SK-N-SH (cell line): ENCODE data around the gene WNT8B. TPM values are rescaled to one million over a fixed set of nuclear protein-coding genes. Genes with fewer than 3 reads are reported as not detected.

Source experiments
- CTCF ChIA-PET: fragments of 300-600, 350-600 bp; formaldehyde crosslinking; extraction: SDS; loops from one replicate; lab custom pipeline; 2021; lab: Yijun Ruan, JAX
- POLR2A ChIA-PET: fragments of 350-600 bp; sonication (Branson Sonifier 250); formaldehyde crosslinking; extraction: SDS; loops from one replicate; lab custom pipeline; 2020; ENCODE audit warnings: antibody characterized with exemption, inconsistent platforms; lab: Yijun Ruan, JAX
- DNase-seq: peaks from one replicate; pipeline ENCODE4 v3.0.0; 2012
- H2AFZ ChIP-seq: fragments of 200-600 bp; sonication (generic); 2 replicates; pipeline ENCODE4 v1.8.1; 2016; ENCODE audit warnings: antibody characterized with exemption, mild to moderate bottlenecking, low read depth
- H3F3A ChIP-seq: fragments of 200-600 bp; sonication (generic); replicated peaks from 2 replicates; pipeline ENCODE3; 2016; ENCODE audit warnings: antibody characterized with exemption, mild to moderate bottlenecking; ENCODE audit not compliant: insufficient read depth
- H3K27ac ChIP-seq, 2 experiments: fragments of 200-500 bp in 1 of 2; fragments of 200-600 bp in 1 of 2; sonication (Bioruptor generic) in 1 of 2; sonication (generic), shearing (Covaris generic) in 1 of 2; 2 replicates each; pipeline versions ENCODE4 v1.5.1 to v1.6.1; 2014 to 2016; ENCODE audit warnings: low read depth in 2 of 2, inconsistent platforms in 1 of 2, low read length in 1 of 2, mild to moderate bottlenecking in 1 of 2, mixed read lengths in 1 of 2
- H3K27me3 ChIP-seq: fragments of 200-600 bp; sonication (generic), shearing (Covaris generic); 2 replicates; pipeline ENCODE4 v1.6.1; 2016; ENCODE audit warnings: mixed run types; ENCODE audit not compliant: insufficient read depth
- H3K36me3 ChIP-seq, 2 experiments: fragments of 200-500 bp in 1 of 2; fragments of 200-600 bp in 1 of 2; sonication (Bioruptor generic) in 1 of 2; sonication (generic) in 1 of 2; replicated peaks in 1 of 2; 2 replicates each; pipeline versions ENCODE3 to v1.5.1; 2014 to 2016; ENCODE audit warnings: low read length in 1 of 2, mild to moderate bottlenecking in 1 of 2; ENCODE audit not compliant: insufficient read depth in 2 of 2, control insufficient read depth in 1 of 2
- H3K4me1 ChIP-seq, 2 experiments: fragments of 200-500 bp in 1 of 2; fragments of 200-600 bp in 1 of 2; sonication (Bioruptor generic) in 1 of 2; sonication (generic), shearing (Covaris generic) in 1 of 2; 2 replicates each; pipeline versions ENCODE4 v1.5.1 to v1.6.1; 2014 to 2016; ENCODE audit warnings: low read depth in 1 of 2, low read length in 1 of 2, mixed run types in 1 of 2; ENCODE audit not compliant: insufficient read depth in 2 of 2, control insufficient read depth in 1 of 2
- H3K4me2 ChIP-seq: fragments of 200-600 bp; sonication (generic), shearing (Covaris generic); 2 replicates; pipeline ENCODE4 v1.6.1; 2017; ENCODE audit warnings: mixed run types
- H3K4me3 ChIP-seq, 2 experiments: fragments of 200-500 bp in 1 of 2; fragments of 200-600 bp in 1 of 2; sonication (Bioruptor generic) in 1 of 2; sonication (generic), shearing (Covaris generic) in 1 of 2; 2 replicates each; pipeline versions ENCODE4 v1.5.1 to v1.8.1; 2014 to 2016; ENCODE audit warnings: low read depth in 2 of 2, inconsistent platforms in 1 of 2, low read length in 1 of 2, mild to moderate bottlenecking in 1 of 2, mixed read lengths in 1 of 2, moderate library complexity in 1 of 2
- H3K79me2 ChIP-seq: fragments of 200-600 bp; sonication (generic); 2 replicates; pipeline ENCODE4 v1.8.1; 2017; ENCODE audit warnings: mild to moderate bottlenecking; ENCODE audit not compliant: insufficient read depth
- H3K9ac ChIP-seq: fragments of 200-600 bp; sonication (generic); 2 replicates; pipeline ENCODE4 v1.6.1; 2017; ENCODE audit warnings: mixed run types
- H3K9me2 ChIP-seq: fragments of 200-600 bp; sonication (generic); 2 replicates; pipeline ENCODE4 v1.6.1; 2017; ENCODE audit warnings: mixed run types
- H3K9me3 ChIP-seq: fragments of 200-600 bp; sonication (generic); 2 replicates; pipeline ENCODE4 v1.6.1; 2017; ENCODE audit warnings: mixed run types, mild to moderate bottlenecking, moderate library complexity
- H4K20me1 ChIP-seq: fragments of 200-600 bp; sonication (generic); 2 replicates; pipeline ENCODE4 v1.6.1; 2017; ENCODE audit warnings: mild to moderate bottlenecking, mixed run types; ENCODE audit not compliant: insufficient read depth
- CHD2 ChIP-seq: fragments of 150-350 bp; IDR thresholded peaks from 2 replicates; pipeline ENCODE4 v1.6.1; 2018; ENCODE audit warnings: low read length; ENCODE audit not compliant: partially characterized antibody
- EP300 ChIP-seq, 2 experiments: IDR thresholded peaks; 2 replicates each; pipeline versions ENCODE4 v1.4.0 to v1.6.1; 2012; ENCODE audit warnings: borderline replicate concordance in 1 of 2, low read depth in 1 of 2, low read length in 1 of 2
- FOXJ3 ChIP-seq: sonication (generic); formaldehyde crosslinking; IDR thresholded peaks from 2 replicates; pipeline ENCODE4 v1.5.1; 2020; ENCODE audit warnings: mild to moderate bottlenecking, missing genetic modification reagents
- FOXM1 ChIP-seq: IDR thresholded peaks from 2 replicates; pipeline ENCODE4 v1.4.0; 2012; ENCODE audit warnings: low read depth, mild to moderate bottlenecking
- GABPA ChIP-seq: IDR thresholded peaks from 2 replicates; pipeline ENCODE4 v1.4.0; 2012; ENCODE audit warnings: low read depth, mild to moderate bottlenecking
- GATA2 ChIP-seq: sonication (generic); formaldehyde crosslinking; IDR thresholded peaks from 2 replicates; pipeline ENCODE4 v1.5.0; 2020; ENCODE audit warnings: mild to moderate bottlenecking, missing genetic modification reagents
- IRF3 ChIP-seq: fragments of 150-350 bp; IDR thresholded peaks from 2 replicates; pipeline ENCODE4 v1.6.1; 2016; ENCODE audit warnings: mild to moderate bottlenecking, low read depth, low read length
- MXI1 ChIP-seq: IDR thresholded peaks from 2 replicates; pipeline ENCODE4 v1.6.1; 2012; ENCODE audit warnings: mild to moderate bottlenecking, low read depth, low read length, improper control_type of control experiment
- NFIC ChIP-seq: IDR thresholded peaks from 2 replicates; pipeline ENCODE4 v1.4.0; 2012; ENCODE audit warnings: borderline replicate concordance
- NRF1 ChIP-seq: IDR thresholded peaks from 2 replicates; pipeline ENCODE4 v1.6.1; 2012; ENCODE audit warnings: low read depth, mild to moderate bottlenecking, low read length
- POLR2AphosphoS5 ChIP-seq: IDR thresholded peaks from 2 replicates; pipeline ENCODE4 v1.6.1; 2012; ENCODE audit warnings: low read depth, low read length
- RCOR1 ChIP-seq: fragments of 150-350 bp; IDR thresholded peaks from 2 replicates; pipeline ENCODE4 v1.6.1; 2017; ENCODE audit warnings: antibody characterized with exemption, low read length
- RFX5 ChIP-seq: IDR thresholded peaks from 2 replicates; pipeline ENCODE4 v1.6.1; 2012; ENCODE audit warnings: mild to moderate bottlenecking, improper control_type of control experiment, low read length
- RXRA ChIP-seq: IDR thresholded peaks from 2 replicates; pipeline ENCODE4 v1.4.0; 2012; ENCODE audit warnings: low read depth, mild to moderate bottlenecking, borderline replicate concordance
- SIN3A ChIP-seq: IDR thresholded peaks from 2 replicates; pipeline ENCODE4 v1.6.1; 2012; ENCODE audit warnings: low read depth, mild to moderate bottlenecking, low read length, moderate library complexity, borderline replicate concordance
- TAF1 ChIP-seq: IDR thresholded peaks from 2 replicates; pipeline ENCODE4 v1.6.1; 2012; ENCODE audit warnings: low read depth, mild to moderate bottlenecking, low read length, moderate library complexity, borderline replicate concordance
- TCF12 ChIP-seq: IDR thresholded peaks from 2 replicates; pipeline ENCODE4 v1.4.0; 2012
- TEAD4 ChIP-seq: IDR thresholded peaks from 2 replicates; pipeline ENCODE4 v1.4.0; 2012; ENCODE audit warnings: mild to moderate bottlenecking, borderline replicate concordance; ENCODE audit not compliant: insufficient read depth
- USF1 ChIP-seq: IDR thresholded peaks from 2 replicates; pipeline ENCODE4 v1.4.0; 2012; ENCODE audit warnings: low read depth, borderline replicate concordance
- ZBTB33 ChIP-seq: IDR thresholded peaks from 2 replicates; pipeline ENCODE4 v1.4.0; 2012; ENCODE audit warnings: low read depth, borderline replicate concordance
- WGBS: methylation state at CpG from one replicate; pipeline ENCODE4 v1.1.6; 2017; ENCODE audit warnings: low lambda C conversion rate; 5-methylcytosine and 5-hydroxymethylcytosine counted together
- polyA plus RNA-seq, 3 experiments: library from polyadenylated mRNA; depleted of rRNA; stranded (reverse); fragments of >200 nt; gene quantifications; 2 replicates each; pipeline ENCODE4 v1.2.3, GENCODE V29; 2012

WNT8B gene
- polyA plus RNA-seq (2012; rRNA removed) = 0.18 and 0.28 TPM in 2 replicates
- polyA plus RNA-seq (2012; cell fraction: cytosol; rRNA removed) = 0.14 and 0.18 TPM in 2 replicates
- 0.35 and 0.38 TPM in 2 replicates for polyA plus RNA-seq (2012; cell fraction: nucleus; rRNA removed)

- H3K27ac ChIP-seq = no peak within 1 kb of the TSS
- TF ChIP-seq NRF1 (no peak), RCOR1 (no peak), TCF12 (no peak), SIN3A (no peak), RXRA (no peak), EP300 (IDR thresholded peaks at IDR 0.05; ENCODE audit: borderline replicate concordance in 1 of 2, low read depth in 1 of 2, low read length in 1 of 2) (no peak), MXI1 (no peak), GABPA (no peak), TAF1 (no peak), POLR2AphosphoS5 (no peak)
- H3K9ac ChIP-seq = no peak within 1 kb of the TSS
- no peaks in the 10 kb centered on the region; the same call in 1 of the 2 replicates for H3K27me3 ChIP-seq
- DNase-seq = no peak
- no peak within 1 kb of the TSS for H3K4me2 ChIP-seq
- H3K79me2 ChIP-seq = no peaks in the 10 kb centered on the region
- H4K20me1 ChIP-seq = no peaks in the 10 kb centered on the region
- POLR2A ChIA-PET = no interaction called here
- no peaks in the 10 kb centered on the region for H3F3A ChIP-seq
- no peaks in the 10 kb centered on the region for H3K4me1 ChIP-seq
- no peaks in the 10 kb centered on the region for H3K36me3 ChIP-seq
- H3K9me3 ChIP-seq = no peaks in the 10 kb centered on the region
- WGBS = 26% methylated on average over 4 of the region's 4 CpGs
- H3K9me2 ChIP-seq = no peaks in the 10 kb centered on the region
- CTCF ChIA-PET = interaction anchor here (0.6 to 2.6 kb wide), 3 partner anchors 8 to 63 kb away, joined by 3 to 12 read pairs (median 5); no protein-coding TSS in a partner anchor
- no peak within 1 kb of the TSS for H3K4me3 ChIP-seq
- H2AFZ ChIP-seq = no peak within 1 kb of the TSS
Measured at GRCh38 chr10:100462709-100463108, at the start of gene WNT8B. WNT8B (plus strand) TSS chr10:100463009; CDS start chr10:100463169, 160 bp downstream.

GRCh38 chr10:100413173-100413572 lies 49.6 kb upstream of the WNT8B start:
- POLR2A ChIA-PET = no interaction called here
- no peaks in the 10 kb centered on the region for H3K79me2 ChIP-seq
- H3K9me2 ChIP-seq = no peaks in the 10 kb centered on the region
- H3K4me1 ChIP-seq = no peaks in the 10 kb centered on the region
- no peaks in the 10 kb centered on the region for H3K36me3 ChIP-seq
- H3K4me3 ChIP-seq = no peak overlapping the region
- no peaks in the 10 kb centered on the region for H3K9me3 ChIP-seq
- no peak overlapping the region for H3K9ac ChIP-seq
- no peak overlapping the region for H3K27ac ChIP-seq
- DNase-seq = no peak
- peaks cover 4% of the 10 kb centered on the region; the same call in 1 of the 2 replicates for H3K27me3 ChIP-seq
- H2AFZ ChIP-seq = no peak overlapping the region
- no peaks in the 10 kb centered on the region for H3F3A ChIP-seq
- no peaks in the 10 kb centered on the region for H4K20me1 ChIP-seq
- no peak overlapping the region for H3K4me2 ChIP-seq
- 55% methylated on average over 3 of the region's 3 CpGs for WGBS
- TF ChIP-seq FOXM1 (no peak), SIN3A (no peak), NFIC (no peak), MXI1 (no peak), CHD2 (no peak), TEAD4 (no peak), RFX5 (no peak), IRF3 (no peak), ZBTB33 (no peak), RCOR1 (no peak), FOXJ3 (CRISPR knock-in tag) (no peak), USF1 (no peak), GATA2 (CRISPR knock-in tag) (no peak), GABPA (no peak)
- CTCF ChIA-PET = interaction anchor here (0.9 to 1.2 kb wide), 3 partner anchors 9 to 109 kb away, joined by 3 to 5 read pairs (median 4); no protein-coding TSS in a partner anchor
